Measurements from ENCODE around the gene BCL11B.

- no peak for TF ChIP-seq HDGF (IDR thresholded peaks at IDR 0.05; ENCODE audit: borderline replicate concordance)
- TF ChIP-seq ZNF384 (IDR thresholded peaks at IDR 0.05), result no peak
- no peak for TF ChIP-seq CTBP1 (IDR thresholded peaks at IDR 0.05; ENCODE audit: borderline replicate concordance)
- no peak for TF ChIP-seq BHLHE40 (IDR thresholded peaks at IDR 0.05; ENCODE audit: borderline replicate concordance)
- TF ChIP-seq FOXM1 (IDR thresholded peaks at IDR 0.05; ENCODE audit: borderline replicate concordance), result no peak
- no peak for TF ChIP-seq L3MBTL2 (conservative IDR thresholded peaks at IDR 0.05)
- TF ChIP-seq TARDBP (IDR thresholded peaks at IDR 0.05), result no peak
These were observed 27.6 kb downstream of the BCL11B start for GRCh38 chr14:99244367-99244901.

All from HEK293T (cell line).